GM12872 (cell line): ENCODE measurements around the gene TMEM107.

Source experiments
- TF ChIP-seq, protein P1 (sequence below): IDR thresholded peaks from 3 replicates; pipeline ENCODE4 v1.5.1; 2011; ENCODE audit warnings: low read depth, mild to moderate bottlenecking, low read length, moderate library complexity; ENCODE audit not compliant: insufficient read depth

Gene TMEM107

DNA sequence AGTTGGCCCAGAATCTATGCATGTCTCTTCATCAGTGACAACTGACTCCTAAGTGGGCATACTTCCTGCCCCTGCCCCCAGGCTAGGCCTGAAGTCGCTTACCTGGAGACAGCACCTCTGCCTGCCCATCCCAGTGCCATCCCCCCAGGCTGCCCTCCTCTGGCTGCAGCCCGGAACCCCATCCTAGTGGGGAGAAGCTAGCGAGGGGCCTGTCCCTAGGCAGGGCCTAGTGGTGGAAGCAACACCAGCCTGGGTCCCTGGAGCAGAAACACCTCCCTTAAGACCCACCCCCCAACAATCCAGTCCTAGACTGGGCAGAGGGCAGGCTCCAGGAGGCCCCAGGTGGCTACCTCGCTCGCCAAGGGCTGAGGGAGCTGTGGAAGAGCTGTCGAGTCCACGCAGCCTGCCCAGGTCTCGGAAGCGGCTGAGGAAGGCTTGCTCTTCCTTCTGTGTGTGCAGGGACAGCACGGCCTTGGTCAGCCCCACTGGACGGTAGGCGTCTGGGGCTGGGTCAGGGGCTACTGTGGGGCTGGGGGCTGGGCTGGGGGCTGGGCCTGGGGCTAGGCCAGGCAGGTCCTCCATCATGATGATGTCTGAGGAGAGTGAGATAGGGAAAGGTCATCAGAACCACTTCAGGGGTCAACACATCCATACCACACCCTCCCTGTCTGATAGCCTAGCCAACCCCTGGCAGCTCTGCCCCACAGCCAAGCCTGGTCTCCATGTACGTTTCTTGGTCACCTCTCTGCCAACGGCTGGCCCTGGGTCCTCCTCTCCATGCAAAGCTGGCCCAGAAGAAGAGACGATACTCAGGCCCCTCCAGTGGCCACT is 31.6 kb downstream of the TMEM107 start:
- TF ChIP-seq, protein P1, sequence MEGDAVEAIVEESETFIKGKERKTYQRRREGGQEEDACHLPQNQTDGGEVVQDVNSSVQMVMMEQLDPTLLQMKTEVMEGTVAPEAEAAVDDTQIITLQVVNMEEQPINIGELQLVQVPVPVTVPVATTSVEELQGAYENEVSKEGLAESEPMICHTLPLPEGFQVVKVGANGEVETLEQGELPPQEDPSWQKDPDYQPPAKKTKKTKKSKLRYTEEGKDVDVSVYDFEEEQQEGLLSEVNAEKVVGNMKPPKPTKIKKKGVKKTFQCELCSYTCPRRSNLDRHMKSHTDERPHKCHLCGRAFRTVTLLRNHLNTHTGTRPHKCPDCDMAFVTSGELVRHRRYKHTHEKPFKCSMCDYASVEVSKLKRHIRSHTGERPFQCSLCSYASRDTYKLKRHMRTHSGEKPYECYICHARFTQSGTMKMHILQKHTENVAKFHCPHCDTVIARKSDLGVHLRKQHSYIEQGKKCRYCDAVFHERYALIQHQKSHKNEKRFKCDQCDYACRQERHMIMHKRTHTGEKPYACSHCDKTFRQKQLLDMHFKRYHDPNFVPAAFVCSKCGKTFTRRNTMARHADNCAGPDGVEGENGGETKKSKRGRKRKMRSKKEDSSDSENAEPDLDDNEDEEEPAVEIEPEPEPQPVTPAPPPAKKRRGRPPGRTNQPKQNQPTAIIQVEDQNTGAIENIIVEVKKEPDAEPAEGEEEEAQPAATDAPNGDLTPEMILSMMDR, result no peak

DNA sequence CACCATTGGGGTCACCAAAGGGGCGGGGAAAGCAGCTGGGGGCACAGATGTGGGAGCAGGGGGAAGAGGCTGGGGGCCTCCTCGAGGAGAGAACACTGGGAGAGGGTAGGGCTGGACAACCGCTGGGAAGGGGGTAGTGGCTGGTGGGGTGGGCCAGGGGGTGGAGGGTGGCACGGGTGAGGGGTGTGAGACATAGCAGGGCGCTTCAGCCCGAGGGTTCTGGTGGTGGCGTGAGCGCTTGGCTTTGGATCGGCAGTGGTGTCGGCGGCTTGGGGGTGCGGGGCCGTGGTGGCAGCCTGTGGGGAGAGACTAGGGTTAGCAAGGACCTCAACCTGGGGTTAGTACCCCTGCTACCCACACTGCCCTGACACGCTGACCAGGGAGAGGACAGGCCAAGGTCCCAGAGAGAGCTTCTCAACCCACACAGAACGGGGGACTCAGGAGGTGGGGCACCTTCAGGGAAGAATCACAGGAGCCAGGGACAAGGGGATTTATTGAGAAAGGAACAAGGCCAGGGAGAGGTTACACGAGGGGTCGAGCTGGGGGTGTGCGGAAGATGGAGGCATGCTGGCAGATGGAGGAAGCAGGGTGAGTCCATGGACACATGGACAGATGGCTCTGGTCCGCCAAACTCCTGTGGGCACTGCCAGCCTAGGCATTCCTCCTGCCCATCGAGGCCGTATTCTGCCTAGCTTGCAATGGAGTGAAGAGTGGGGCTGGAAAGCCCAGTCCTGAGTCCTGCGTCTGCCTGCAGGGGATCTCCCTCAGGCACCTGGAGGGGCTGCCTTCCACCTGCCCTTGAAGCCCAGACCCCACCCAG is 32.4 kb downstream of the TMEM107 start:
- TF ChIP-seq, protein P1, result no peak

DNA sequence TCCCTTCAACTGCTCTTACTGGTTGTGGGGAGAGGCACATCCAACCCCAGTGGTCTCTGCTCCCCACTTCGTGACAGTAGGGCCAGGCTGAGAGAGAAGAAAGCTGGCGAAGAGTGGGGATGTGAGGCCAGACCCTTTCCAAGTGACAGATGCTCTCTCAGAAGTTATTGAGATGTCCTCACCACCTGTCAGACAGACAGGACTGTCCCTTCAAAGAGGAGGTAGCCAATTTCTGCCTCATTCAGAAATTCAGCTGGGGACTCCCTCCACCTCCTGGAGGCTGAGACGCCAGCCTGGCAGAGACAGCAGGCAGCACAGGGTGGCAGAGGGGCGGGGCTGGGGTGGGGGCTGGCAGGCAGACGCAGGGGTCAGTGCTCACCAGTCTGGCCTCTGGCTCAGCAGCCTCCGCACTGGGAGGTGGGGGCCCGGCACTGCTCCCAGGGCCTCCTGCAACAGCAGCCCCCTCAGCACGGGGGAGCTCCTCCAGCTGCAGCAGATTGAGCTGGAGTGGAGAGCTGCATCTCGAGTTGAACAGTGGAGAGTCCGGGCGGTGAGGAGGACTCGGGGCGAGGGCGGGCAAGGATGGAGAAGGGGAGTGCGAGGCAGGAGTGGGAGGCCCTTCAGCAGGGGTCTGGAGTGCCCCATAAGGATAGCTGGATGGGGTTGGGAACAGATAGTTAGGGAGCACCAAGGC is 33.1 kb downstream of the TMEM107 start:
- TF ChIP-seq, protein P1, result no peak

DNA sequence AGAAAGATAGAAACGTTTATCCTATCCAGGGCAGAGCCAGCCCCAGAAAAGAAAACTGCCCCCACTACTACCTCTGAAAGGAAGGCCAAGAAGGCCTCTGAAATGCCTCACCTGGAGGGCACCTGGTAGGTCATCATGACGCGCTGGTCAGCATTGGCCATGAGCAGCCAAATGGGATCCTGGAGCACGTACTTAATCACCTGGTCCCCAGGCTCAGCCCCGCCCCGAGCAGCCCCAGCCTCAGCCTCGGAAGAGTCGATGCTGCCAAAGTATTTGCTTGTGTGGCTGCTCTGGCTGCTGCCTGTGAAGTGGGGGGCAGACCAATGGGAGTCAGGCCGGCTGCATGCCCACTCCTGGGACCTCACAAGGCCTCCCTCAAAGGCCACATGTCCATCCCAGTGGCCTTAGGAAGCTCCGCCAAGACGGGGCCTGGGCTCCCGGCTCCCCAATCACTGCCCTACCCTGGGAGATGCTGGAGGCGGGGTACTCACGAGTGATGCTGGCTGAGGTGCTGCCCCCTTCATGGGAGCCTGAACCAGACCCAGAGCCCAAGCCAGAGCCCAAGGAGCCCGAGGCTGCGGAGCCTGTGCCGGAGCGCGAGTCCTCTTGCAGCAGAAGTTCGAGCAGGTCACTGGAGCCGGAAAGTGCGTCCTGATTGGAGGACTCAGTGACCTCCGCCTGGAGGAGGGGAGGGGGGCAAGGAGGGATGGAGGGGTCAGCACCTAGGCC is 33.9 kb downstream of the TMEM107 start:
- TF ChIP-seq, protein P1, result no peak

DNA sequence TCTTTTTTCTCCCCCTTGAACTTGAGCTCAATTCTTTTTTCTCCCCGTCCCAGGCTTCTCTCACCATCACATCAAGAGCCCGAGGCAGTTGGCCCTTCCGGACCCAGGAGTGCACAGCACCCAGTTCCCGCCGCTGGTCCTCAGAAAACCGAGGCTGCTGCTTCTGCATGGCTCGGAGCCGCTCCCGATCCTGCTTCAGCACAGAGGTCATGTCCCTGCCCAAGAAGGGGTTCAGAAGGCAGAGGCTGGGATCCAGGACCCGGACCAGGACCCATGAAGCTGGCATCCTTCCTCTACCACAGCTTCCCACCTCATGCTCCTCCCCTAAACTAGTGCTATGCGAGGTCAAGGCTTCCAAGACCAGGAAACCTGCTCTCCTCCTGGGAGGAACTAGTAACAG is 34.4 kb downstream of the TMEM107 start:
- TF ChIP-seq, protein P1, result no peak

DNA sequence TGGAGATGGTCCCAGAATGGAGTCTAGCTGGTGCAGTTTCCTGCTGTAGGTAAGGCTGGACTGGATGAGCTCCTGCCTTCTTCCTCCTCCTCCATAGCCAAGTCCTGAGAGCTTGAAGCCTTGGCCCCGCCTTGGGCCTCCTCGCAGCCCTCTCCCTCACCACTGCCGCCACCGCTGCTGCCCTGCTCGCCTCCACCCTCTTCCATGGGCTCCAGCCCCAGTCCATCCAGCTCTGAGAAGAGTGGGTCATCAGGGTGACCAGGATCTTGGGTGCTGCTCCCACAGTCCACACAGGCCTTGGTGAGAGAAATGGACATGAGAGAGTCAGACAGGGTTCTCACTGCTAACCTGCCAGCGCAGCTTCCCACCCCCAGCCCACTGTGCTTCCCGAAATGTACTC is 35.1 kb downstream of the TMEM107 start:
- TF ChIP-seq, protein P1, result no peak
